Activated naive CD8-positive, alpha-beta T cell treated with anti-CD3 and anti-CD28 coated beads, Interleukin-2, amount 50 U/mL, for 24 hours (primary cell): ENCODE results near the gene HOXA7.

Source experiments
- ATAC-seq: fragments of 150-1000 bp; cut with Tn5 transposase; one replicate; pipeline ENCODE4 v1.10.0; 2021
- DNase-seq: peaks from one replicate; pipeline ENCODE4 v3.0.0; 2021
- H3K27ac Mint-ChIP-seq: one replicate; pipeline ENCODE4 v1.8.0; 2021; ENCODE audit warnings: mild to moderate bottlenecking, mixed read lengths
- H3K27me3 Mint-ChIP-seq: one replicate; pipeline ENCODE4 v1.8.0; 2021; ENCODE audit warnings: mixed read lengths
- H3K36me3 Mint-ChIP-seq: one replicate; pipeline ENCODE4 v1.8.0; 2021; ENCODE audit warnings: low read depth, mixed read lengths
- H3K4me1 Mint-ChIP-seq: one replicate; pipeline ENCODE4 v1.8.0; 2021; ENCODE audit warnings: mixed read lengths
- H3K4me3 Mint-ChIP-seq: one replicate; pipeline ENCODE4 v1.8.0; 2021; ENCODE audit warnings: mild to moderate bottlenecking, moderate library complexity, mixed read lengths
- H3K9me3 Mint-ChIP-seq: one replicate; pipeline ENCODE4 v1.8.0; 2021; ENCODE audit warnings: mixed read lengths

HOXA7 gene

GRCh38 chr7:27109466-27110185 lies 46.8 kb downstream of the HOXA7 start:
- Mint-ChIP-seq H3K36me3 (no peaks in the 10 kb centered on the region), H3K27ac (no peak overlapping the region), H3K9me3 (no peaks in the 10 kb centered on the region), H3K27me3 (peaks cover 12% of the 10 kb centered on the region), H3K4me1 (no peaks in the 10 kb centered on the region), H3K4me3 (no peak overlapping the region)
- no peak for DNase-seq
- no peak for ATAC-seq

- no peaks in the 10 kb centered on the region for H3K4me1 Mint-ChIP-seq
- no peak for DNase-seq
- no peak overlapping the region for H3K27ac Mint-ChIP-seq
These were observed 47.9 kb downstream of the HOXA7 start for GRCh38 chr7:27108390-27109127.

GRCh38 chr7:27107391-27108381 lies 48.8 kb downstream of the HOXA7 start:
- H3K36me3 Mint-ChIP-seq, result no peaks in the 10 kb centered on the region
- no peak overlapping the region for H3K4me3 Mint-ChIP-seq
- no peak for DNase-seq

More at GRCh38 chr7:27108390-27109127, 47.9 kb downstream of the HOXA7 start:
- Mint-ChIP-seq H3K4me3 (no peak overlapping the region), H3K27me3 (peaks cover 20% of the 10 kb centered on the region), H3K9me3 (no peaks in the 10 kb centered on the region), H3K36me3 (no peaks in the 10 kb centered on the region)
- ATAC-seq, result no peak

GRCh38 chr7:27106901-27107240 lies 49.6 kb downstream of the HOXA7 start:
- no peaks in the 10 kb centered on the region for H3K9me3 Mint-ChIP-seq
- H3K27ac Mint-ChIP-seq, result no peak overlapping the region

More at GRCh38 chr7:27107391-27108381, 48.8 kb downstream of the HOXA7 start:
- H3K9me3 Mint-ChIP-seq, result no peaks in the 10 kb centered on the region
- no peak overlapping the region for H3K27ac Mint-ChIP-seq
- H3K4me1 Mint-ChIP-seq, result peaks cover 4% of the 10 kb centered on the region
- ATAC-seq, result no peak
- H3K27me3 Mint-ChIP-seq, result peaks cover 29% of the 10 kb centered on the region

GRCh38 chr7:27106181-27106900 lies 50.1 kb downstream of the HOXA7 start:
- DNase-seq (no peak), ATAC-seq (no peak)
- H3K27ac Mint-ChIP-seq, result no peak overlapping the region
- H3K27me3 Mint-ChIP-seq, result peaks cover 37% of the 10 kb centered on the region
- no peak overlapping the region for H3K4me3 Mint-ChIP-seq
- H3K9me3 Mint-ChIP-seq, result no peaks in the 10 kb centered on the region
- peaks cover 9% of the 10 kb centered on the region for H3K4me1 Mint-ChIP-seq
- H3K36me3 Mint-ChIP-seq, result no peaks in the 10 kb centered on the region

More at GRCh38 chr7:27106901-27107240, 49.6 kb downstream of the HOXA7 start:
- no peak for DNase-seq
- Mint-ChIP-seq H3K4me1 (peaks cover 9% of the 10 kb centered on the region), H3K4me3 (no peak overlapping the region), H3K27me3 (peaks cover 35% of the 10 kb centered on the region), H3K36me3 (no peaks in the 10 kb centered on the region)
- ATAC-seq, result no peak

- Mint-ChIP-seq H3K4me3 (no peak overlapping the region), H3K27ac (no peak overlapping the region), H3K36me3 (peaks cover 5% of the 10 kb centered on the region), H3K27me3 (peaks cover 46% of the 10 kb centered on the region), H3K4me1 (peaks cover 9% of the 10 kb centered on the region), H3K9me3 (no peaks in the 10 kb centered on the region)
- DNase-seq (no peak), ATAC-seq (no peak)
These were observed 51.0 kb downstream of the HOXA7 start for GRCh38 chr7:27105301-27106031.

GRCh38 chr7:27104341-27105058 lies 52.0 kb downstream of the HOXA7 start:
- H3K4me3 Mint-ChIP-seq, result no peak overlapping the region
- H3K27me3 Mint-ChIP-seq, result peaks cover 54% of the 10 kb centered on the region
- no peak overlapping the region for H3K27ac Mint-ChIP-seq
- ATAC-seq (no peak), DNase-seq (no peak)
- H3K9me3 Mint-ChIP-seq, result no peaks in the 10 kb centered on the region
- H3K4me1 Mint-ChIP-seq, result peaks cover 9% of the 10 kb centered on the region
- H3K36me3 Mint-ChIP-seq, result peaks cover 6% of the 10 kb centered on the region
